ENCODE data around the gene IMPDH1. TPM values are rescaled to one million over a fixed set of nuclear protein-coding genes. Genes with fewer than 3 reads are reported as not detected.

IMPDH1 gene
- total RNA-seq, 1 donor from 2014 or later = 23.4 TPM

- no peaks in the 10 kb centered on the region for H3K9me3 Mint-ChIP-seq (ENCODE audit: low read depth)
- H3K27me3 Mint-ChIP-seq = peaks cover 14% of the 10 kb centered on the region
- no peaks in the 10 kb centered on the region for H3K36me3 Mint-ChIP-seq (ENCODE audit: insufficient read depth)
- peaks cover 21% of the 10 kb centered on the region for H3K4me1 Mint-ChIP-seq (ENCODE audit: low read depth)
- no peak overlapping the region for H3K4me3 Mint-ChIP-seq (ENCODE audit: low read depth)
- no peak for DNase-seq (ENCODE audit: low spot score, unreplicated experiment)
- TF ChIP-seq, protein P1, sequence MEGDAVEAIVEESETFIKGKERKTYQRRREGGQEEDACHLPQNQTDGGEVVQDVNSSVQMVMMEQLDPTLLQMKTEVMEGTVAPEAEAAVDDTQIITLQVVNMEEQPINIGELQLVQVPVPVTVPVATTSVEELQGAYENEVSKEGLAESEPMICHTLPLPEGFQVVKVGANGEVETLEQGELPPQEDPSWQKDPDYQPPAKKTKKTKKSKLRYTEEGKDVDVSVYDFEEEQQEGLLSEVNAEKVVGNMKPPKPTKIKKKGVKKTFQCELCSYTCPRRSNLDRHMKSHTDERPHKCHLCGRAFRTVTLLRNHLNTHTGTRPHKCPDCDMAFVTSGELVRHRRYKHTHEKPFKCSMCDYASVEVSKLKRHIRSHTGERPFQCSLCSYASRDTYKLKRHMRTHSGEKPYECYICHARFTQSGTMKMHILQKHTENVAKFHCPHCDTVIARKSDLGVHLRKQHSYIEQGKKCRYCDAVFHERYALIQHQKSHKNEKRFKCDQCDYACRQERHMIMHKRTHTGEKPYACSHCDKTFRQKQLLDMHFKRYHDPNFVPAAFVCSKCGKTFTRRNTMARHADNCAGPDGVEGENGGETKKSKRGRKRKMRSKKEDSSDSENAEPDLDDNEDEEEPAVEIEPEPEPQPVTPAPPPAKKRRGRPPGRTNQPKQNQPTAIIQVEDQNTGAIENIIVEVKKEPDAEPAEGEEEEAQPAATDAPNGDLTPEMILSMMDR (IDR thresholded peaks at IDR 0.05; ENCODE audit: unreplicated experiment) = no peak
- H3K27ac Mint-ChIP-seq = no peak overlapping the region
Measured at GRCh38 chr7:128450913-128451312, 41.1 kb upstream of the IMPDH1 start.

DNA sequence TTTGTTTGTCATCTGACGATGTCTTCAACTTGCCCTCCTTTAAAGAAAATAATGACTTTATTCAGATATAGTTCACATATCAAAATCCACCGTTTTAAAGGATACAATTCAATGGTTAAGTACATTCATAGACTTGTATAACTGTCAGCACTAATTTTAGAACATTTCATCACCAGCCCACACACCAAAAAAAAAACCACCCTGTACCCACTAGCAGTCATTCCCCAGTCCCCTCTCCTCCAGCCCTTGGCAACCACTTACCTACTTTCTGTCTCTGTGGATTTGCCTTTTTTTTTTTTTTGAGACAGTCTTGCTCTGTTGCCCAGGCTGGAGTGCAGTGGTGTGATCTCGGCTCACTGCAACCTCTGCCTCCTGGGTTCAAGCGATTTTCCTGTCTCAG, 40.6 kb upstream of the IMPDH1 start:
- peaks cover 21% of the 10 kb centered on the region for H3K4me1 Mint-ChIP-seq (ENCODE audit: low read depth)
- H3K4me3 Mint-ChIP-seq (ENCODE audit: low read depth) = no peak overlapping the region
- no peak for DNase-seq (ENCODE audit: low spot score, unreplicated experiment)
- no peaks in the 10 kb centered on the region for H3K36me3 Mint-ChIP-seq (ENCODE audit: insufficient read depth)
- no peaks in the 10 kb centered on the region for H3K9me3 Mint-ChIP-seq (ENCODE audit: low read depth)
- H3K27ac Mint-ChIP-seq = no peak overlapping the region
- TF ChIP-seq, protein P1 (IDR thresholded peaks at IDR 0.05; ENCODE audit: unreplicated experiment) = no peak
- H3K27me3 Mint-ChIP-seq = peaks cover 14% of the 10 kb centered on the region

DNA sequence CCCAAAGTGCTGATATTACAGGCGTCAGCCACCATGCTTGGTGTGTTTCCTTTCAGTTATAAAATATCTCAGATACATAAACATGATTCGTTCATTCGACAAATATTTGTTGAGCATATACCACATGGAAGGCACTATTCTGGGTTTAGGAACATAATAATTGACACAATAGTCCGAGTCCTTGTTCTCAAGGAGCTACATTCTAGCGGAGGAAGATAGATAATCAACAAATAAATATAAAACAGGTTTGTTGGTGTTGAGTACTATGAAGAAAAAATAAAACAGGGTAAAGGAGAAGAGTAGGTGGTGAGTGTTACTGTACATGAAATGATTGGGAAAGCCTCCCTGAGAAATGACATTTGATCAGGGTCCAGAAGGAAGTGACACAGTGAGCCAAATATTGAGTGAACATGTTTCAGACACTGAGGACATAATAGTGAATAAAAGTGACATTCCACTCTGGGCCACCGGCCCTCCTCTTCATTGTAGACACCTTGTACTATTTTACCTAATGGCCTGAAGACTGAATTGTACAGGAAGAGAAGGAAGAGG, 39.0 kb upstream of the IMPDH1 start:
- Mint-ChIP-seq H3K4me1 (ENCODE audit: low read depth) (peaks cover 15% of the 10 kb centered on the region), H3K4me3 (ENCODE audit: low read depth) (no peak overlapping the region), H3K27me3 (peaks cover 14% of the 10 kb centered on the region), H3K27ac (no peak overlapping the region), H3K9me3 (ENCODE audit: low read depth) (no peaks in the 10 kb centered on the region), H3K36me3 (ENCODE audit: insufficient read depth) (no peaks in the 10 kb centered on the region)
- TF ChIP-seq, protein P1 (IDR thresholded peaks at IDR 0.05; ENCODE audit: unreplicated experiment) = no peak
- DNase-seq (ENCODE audit: low spot score, unreplicated experiment) = no peak

GRCh38 chr7:128447941-128448564, 38.3 kb upstream of the IMPDH1 start:
- TF ChIP-seq, protein P1 (IDR thresholded peaks at IDR 0.05; ENCODE audit: unreplicated experiment) = no peak
- no peak overlapping the region for H3K27ac Mint-ChIP-seq
- peaks cover 12% of the 10 kb centered on the region for H3K4me1 Mint-ChIP-seq (ENCODE audit: low read depth)
- no peak overlapping the region for H3K4me3 Mint-ChIP-seq (ENCODE audit: low read depth)
- no peaks in the 10 kb centered on the region for H3K9me3 Mint-ChIP-seq (ENCODE audit: low read depth)
- H3K36me3 Mint-ChIP-seq (ENCODE audit: insufficient read depth) = no peaks in the 10 kb centered on the region
- DNase-seq (ENCODE audit: low spot score, unreplicated experiment) = no peak
- H3K27me3 Mint-ChIP-seq = peaks cover 14% of the 10 kb centered on the region

- no peak overlapping the region for H3K27ac Mint-ChIP-seq
- no peaks in the 10 kb centered on the region for H3K9me3 Mint-ChIP-seq (ENCODE audit: low read depth)
- peaks cover 6% of the 10 kb centered on the region for H3K4me1 Mint-ChIP-seq (ENCODE audit: low read depth)
- DNase-seq (ENCODE audit: low spot score, unreplicated experiment) = no peak
- H3K27me3 Mint-ChIP-seq = peaks cover 10% of the 10 kb centered on the region
- H3K4me3 Mint-ChIP-seq (ENCODE audit: low read depth) = no peak overlapping the region
- no peaks in the 10 kb centered on the region for H3K36me3 Mint-ChIP-seq (ENCODE audit: insufficient read depth)
- TF ChIP-seq, protein P1 (IDR thresholded peaks at IDR 0.05; ENCODE audit: unreplicated experiment) = no peak
Measured at GRCh38 chr7:128446306-128446705, 36.5 kb upstream of the IMPDH1 start.

All from progenitor cell of endocrine pancreas (in vitro differentiated cells).